Adrenal gland (tissue), 5 donors: ENCODE results near the gene TBKBP1.

Experiments
- CTCF ChIP-seq, 6 experiments: fragments of 450-650 bp in 4 of 6; fragments of 200-600 bp in 2 of 6; sonication (generic) in 1 of 6; IDR thresholded peaks; 1 replicate in 5 of 6; 2 replicates in 1 of 6; pipeline versions ENCODE4 v1.5.1 to v1.8.0; 2016 to 2021; ENCODE audit warnings: antibody characterized with exemption in 6 of 6, mild to moderate bottlenecking in 2 of 6, moderate library complexity in 1 of 6
- POLR2A ChIP-seq, 2 donors: fragments of 450-650 bp; IDR thresholded peaks; one replicate each; pipeline ENCODE4 v1.6.1; 2017; ENCODE audit warnings: antibody characterized with exemption in 2 of 2, mild to moderate bottlenecking in 2 of 2, moderate library complexity in 1 of 2
- donor health status: DM: no; HTN: no; CAD: no.

DNA sequence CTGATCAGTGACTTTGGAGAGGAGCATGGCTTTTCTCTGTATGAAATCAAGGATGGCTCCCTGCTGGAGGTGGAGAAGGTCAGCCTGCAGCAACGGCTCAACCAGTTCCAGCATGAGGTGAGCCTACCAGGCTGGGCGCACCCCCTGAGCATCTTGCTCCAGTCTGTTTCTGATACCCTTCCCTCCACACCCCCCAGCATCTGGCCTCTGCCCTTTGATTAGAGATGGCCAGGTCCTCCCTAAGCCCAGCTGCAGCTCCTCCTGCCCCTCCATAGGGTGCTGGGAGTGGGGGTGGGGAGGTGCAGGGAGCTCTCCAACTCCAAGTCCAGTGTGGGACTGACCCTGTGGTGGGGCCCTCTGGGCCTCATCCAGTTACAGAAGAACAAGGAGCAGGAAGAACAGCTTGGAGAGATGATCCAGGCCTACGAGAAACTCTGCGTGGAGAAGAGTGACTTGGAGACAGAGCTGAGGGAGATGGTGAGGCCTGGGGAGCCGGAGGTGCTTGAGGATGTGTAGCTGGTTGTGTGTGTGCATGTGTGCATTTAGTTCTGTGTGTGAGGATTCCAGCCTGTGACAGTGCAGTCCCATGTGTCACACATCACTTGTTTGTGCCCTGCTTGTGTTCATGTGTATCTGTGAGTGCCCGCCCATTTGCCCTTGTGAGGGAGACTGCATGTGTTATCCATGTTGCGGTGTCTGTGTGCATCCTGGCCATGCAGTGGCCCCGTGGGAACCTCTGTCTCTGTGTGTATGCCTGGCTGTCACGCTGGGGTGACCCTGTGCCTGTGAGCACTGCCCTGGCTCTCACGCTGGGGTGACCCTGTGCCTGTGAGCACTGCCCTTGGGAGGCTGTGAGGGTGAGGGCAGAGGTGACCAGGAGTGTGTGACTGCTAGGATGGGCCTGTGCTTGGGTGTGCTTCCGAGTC, 3.0 kb downstream of the TBKBP1 start:
- no peak for TF ChIP-seq CTCF (IDR thresholded peaks at IDR 0.05)
- TF ChIP-seq POLR2A (IDR thresholded peaks at IDR 0.05): no peak
